ENCODE measurements around the gene PCDH12. TPM values are rescaled to one million over a fixed set of nuclear protein-coding genes. Genes with fewer than 3 reads are reported as not detected.

PCDH12 gene
- polyA plus RNA-seq, 1 donor (not counting 4 experiments of a cell fraction or from before 2014, with no cell fraction given) = 0.01 TPM

- TF ChIP-seq EZH2 (IDR thresholded peaks at IDR 0.05; ENCODE audit: low read length) (no peak), CTCF (optimal IDR thresholded peaks at IDR 0.05 in 1 of 3, IDR thresholded peaks at IDR 0.05 in 1 of 3, conservative IDR thresholded peaks at IDR 0.05 in 1 of 3; ENCODE audit: extremely low read depth in 1 of 3, insufficient read depth in 2 of 3, low read length in 3 of 3) (no peak)
- no peak overlapping the region for H3K4me2 ChIP-seq (ENCODE audit: control insufficient read depth, extremely low read depth, insufficient read depth, low read depth, low read length)
- no peaks in the 10 kb centered on the region for H4K20me1 ChIP-seq (ENCODE audit: control insufficient read depth, extremely low read depth, insufficient read depth, low read length)
- H3K9ac ChIP-seq (ENCODE audit: control insufficient read depth, extremely low read depth, insufficient read depth, low read length) = no peak overlapping the region
- no peaks in the 10 kb centered on the region for H3K9me1 ChIP-seq (ENCODE audit: control insufficient read depth, extremely low read depth, insufficient read depth, low read length)
- H3K4me3 ChIP-seq (ENCODE audit: control insufficient read depth in 2 of 3, extremely low read depth in 1 of 3, insufficient read depth in 2 of 3, low read depth in 1 of 3, low read length in 3 of 3) = no peak overlapping the region
- H3K36me3 ChIP-seq (ENCODE audit: control insufficient read depth in 2 of 2, extremely low read depth in 1 of 2, insufficient read depth in 2 of 2, low read length in 2 of 2) = no peaks in the 10 kb centered on the region
- H3K9me3 ChIP-seq (ENCODE audit: control insufficient read depth, low read depth, low read length) = no peaks in the 10 kb centered on the region
- H2AFZ ChIP-seq (ENCODE audit: control insufficient read depth, low read length) = no peak overlapping the region
- H3K27ac ChIP-seq (ENCODE audit: control insufficient read depth, insufficient read depth, low read length) = no peak overlapping the region
- dilution Hi-C loops (cut with MboI; ENCODE audit: extremely low pct_ligation_motif_present, low sequenced_read_pairs) = no loop called here
- FAIRE-seq = no peak
- no peaks in the 10 kb centered on the region for H3K4me1 ChIP-seq (ENCODE audit: control insufficient read depth, extremely low read depth, insufficient read depth, low read length)
- DNase-seq (ENCODE audit: low read depth, low spot score) = no peak
- H3K79me2 ChIP-seq (ENCODE audit: control insufficient read depth, insufficient read depth, low read length) = no peaks in the 10 kb centered on the region
- no peaks in the 10 kb centered on the region for H3K27me3 ChIP-seq (ENCODE audit: control insufficient read depth, extremely low read depth, insufficient read depth, low read length)
Measured at GRCh38 chr5:141897425-141897824, 60.6 kb downstream of the PCDH12 start.

Other genes with a start within 250 kb of the PCDH12 start
- 10.0 to 19.9 TPM (median 14.2 TPM) in 3 replicates for gene PCDH1, start 79.8 kb downstream of the PCDH12 start, polyA plus RNA-seq
- 37.3 to 49.6 TPM (median 37.5 TPM) in 3 replicates for gene DELE1, start 34.3 kb downstream of the PCDH12 start, polyA plus RNA-seq
- gene RNF14, start 10.9 kb upstream of the PCDH12 start, polyA plus RNA-seq = 63.6 to 65.8 TPM (median 64.4 TPM) in 3 replicates
- 18.0 to 32.6 TPM (median 19.1 TPM) in 3 replicates for gene GNPDA1, start 54.8 kb upstream of the PCDH12 start, polyA plus RNA-seq
- 21.6 to 38.2 TPM (median 26.0 TPM) in 3 replicates for gene NDFIP1, start 150.6 kb upstream of the PCDH12 start, polyA plus RNA-seq

Measured in keratinocyte (primary cell).